NCI-H774 (cell line): ENCODE results near the gene CACNA1D.

ENCODE experiments used
- DNase-seq: peaks from one replicate; lab custom pipeline; 2025; lab: John Stamatoyannopoulos, UW

The CACNA1D gene

GRCh38 chr3:53579636-53580035, 85.2 kb downstream of the CACNA1D start:
- no peak for DNase-seq

- DNase-seq: no peak
These were observed 87.3 kb downstream of the CACNA1D start for GRCh38 chr3:53581671-53582070.

- DNase-seq: no peak
These were observed 88.8 kb downstream of the CACNA1D start for GRCh38 chr3:53583161-53583690.

GRCh38 chr3:53585049-53585448, 90.6 kb downstream of the CACNA1D start:
- DNase-seq: no peak

GRCh38 chr3:53585627-53586026, 91.2 kb downstream of the CACNA1D start:
- DNase-seq: no peak

GRCh38 chr3:53588122-53588521, 93.7 kb downstream of the CACNA1D start:
- no peak for DNase-seq

GRCh38 chr3:53589201-53589600, 94.8 kb downstream of the CACNA1D start:
- DNase-seq: no peak

GRCh38 chr3:53589806-53590205, 95.4 kb downstream of the CACNA1D start:
- no peak for DNase-seq

- DNase-seq: no peak
These were observed 96.2 kb downstream of the CACNA1D start for GRCh38 chr3:53590606-53591005.

GRCh38 chr3:53591646-53592045, 97.2 kb downstream of the CACNA1D start:
- DNase-seq: no peak

GRCh38 chr3:53592862-53593261, 98.5 kb downstream of the CACNA1D start:
- DNase-seq: no peak

GRCh38 chr3:53593611-53594010, 99.2 kb downstream of the CACNA1D start:
- no peak for DNase-seq

- no peak for DNase-seq
These were observed 99.9 kb downstream of the CACNA1D start for GRCh38 chr3:53594276-53594675.

- DNase-seq: no peak
These were observed 101.2 kb downstream of the CACNA1D start for GRCh38 chr3:53595660-53596059.

- DNase-seq: no peak
These were observed 102.9 kb downstream of the CACNA1D start for GRCh38 chr3:53597136-53597915.

- no peak for DNase-seq
These were observed 105.4 kb downstream of the CACNA1D start for GRCh38 chr3:53599771-53600170.

- DNase-seq: no peak
These were observed 108.5 kb downstream of the CACNA1D start for GRCh38 chr3:53602866-53603265.

GRCh38 chr3:53604232-53604631, 109.8 kb downstream of the CACNA1D start:
- no peak for DNase-seq

GRCh38 chr3:53606793-53607192, 112.4 kb downstream of the CACNA1D start:
- DNase-seq: no peak

GRCh38 chr3:53612508-53612907, 118.1 kb downstream of the CACNA1D start:
- no peak for DNase-seq

- DNase-seq: no peak
These were observed 118.7 kb downstream of the CACNA1D start for GRCh38 chr3:53613125-53613524.

GRCh38 chr3:53614307-53614706, 119.9 kb downstream of the CACNA1D start:
- no peak for DNase-seq

GRCh38 chr3:53616321-53616720, 121.9 kb downstream of the CACNA1D start:
- DNase-seq: no peak
